ENCODE measurements around the gene SMC2. TPM values are rescaled to one million over a fixed set of nuclear protein-coding genes. Genes with fewer than 3 reads are reported as not detected.
A peak's percentile ranks its signal among the peaks of the same experiment; 100 is the strongest.

The SMC2 gene
- polyA plus RNA-seq, 3 donors from 2014 or later, result 1.2 to 23.8 (median 6.8) TPM

- no peak for DNase-seq
- Mint-ChIP-seq H3K36me3 (no peaks in the 10 kb centered on the region), H3K4me1 (peaks cover 5 to 22% of the 10 kb centered on the region in 2 donors), H3K4me3 (no peak overlapping the region), H3K9me3 (no peaks in the 10 kb centered on the region), H3K27me3 (ENCODE audit: low read depth in 3 of 3) (peaks cover 0 to 11% (median 6%) of the 10 kb centered on the region in 3 donors), H3K27ac (no peak overlapping the region)
Measured at GRCh38 chr9:104088416-104088815, 5.7 kb upstream of the SMC2 start.

- no peaks in the 10 kb centered on the region for H3K36me3 Mint-ChIP-seq
- H3K4me1 Mint-ChIP-seq, result peaks cover 24 to 44% of the 10 kb centered on the region in 2 donors
- H3K27me3 Mint-ChIP-seq (ENCODE audit: low read depth in 3 of 3), result peaks cover 0 to 19% (median 12%) of the 10 kb centered on the region in 3 donors
- no peaks in the 10 kb centered on the region for H3K9me3 Mint-ChIP-seq
- no peak overlapping the region for H3K27ac Mint-ChIP-seq
- H3K4me3 Mint-ChIP-seq, result no peak overlapping the region
- no peak for DNase-seq
Measured at GRCh38 chr9:104090578-104090977, 3.5 kb upstream of the SMC2 start.

DNA sequence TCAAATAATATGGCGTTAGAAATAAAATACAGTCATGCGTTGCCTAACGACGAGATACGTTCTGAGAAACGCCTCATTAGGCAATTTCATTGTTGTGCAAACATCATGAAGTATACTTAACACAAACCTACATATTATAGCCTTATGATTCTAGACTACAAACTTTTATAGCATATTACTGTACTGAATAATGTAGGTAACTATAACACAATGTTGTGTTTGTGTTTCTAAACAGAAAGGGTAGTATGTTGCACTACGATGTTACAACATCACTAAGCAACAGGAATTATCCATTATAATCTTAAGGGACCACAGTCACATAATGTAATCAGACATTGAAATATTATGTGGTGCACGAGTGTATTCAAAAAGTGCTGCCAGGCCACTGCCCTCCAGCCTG lies 3.0 kb upstream of the SMC2 start:
- Mint-ChIP-seq H3K27ac (no peak overlapping the region), H3K9me3 (no peaks in the 10 kb centered on the region), H3K4me3 (no peak overlapping the region), H3K36me3 (no peaks in the 10 kb centered on the region), H3K27me3 (ENCODE audit: low read depth in 3 of 3) (peaks cover 0 to 19% (median 12%) of the 10 kb centered on the region in 3 donors), H3K4me1 (peaks cover 25 to 49% of the 10 kb centered on the region in 2 donors)
- DNase-seq, result no peak

- no peaks in the 10 kb centered on the region for H3K36me3 Mint-ChIP-seq
- H3K4me3 Mint-ChIP-seq, result no peak overlapping the region
- H3K27me3 Mint-ChIP-seq (ENCODE audit: low read depth in 3 of 3), result peaks cover 0 to 19% (median 12%) of the 10 kb centered on the region in 3 donors
- no peak overlapping the region for H3K27ac Mint-ChIP-seq
- peaks cover 25 to 55% of the 10 kb centered on the region in 2 donors for H3K4me1 Mint-ChIP-seq
- no peaks in the 10 kb centered on the region for H3K9me3 Mint-ChIP-seq
- DNase-seq, result no peak
Measured at GRCh38 chr9:104091708-104092107, 2.4 kb upstream of the SMC2 start.

DNA sequence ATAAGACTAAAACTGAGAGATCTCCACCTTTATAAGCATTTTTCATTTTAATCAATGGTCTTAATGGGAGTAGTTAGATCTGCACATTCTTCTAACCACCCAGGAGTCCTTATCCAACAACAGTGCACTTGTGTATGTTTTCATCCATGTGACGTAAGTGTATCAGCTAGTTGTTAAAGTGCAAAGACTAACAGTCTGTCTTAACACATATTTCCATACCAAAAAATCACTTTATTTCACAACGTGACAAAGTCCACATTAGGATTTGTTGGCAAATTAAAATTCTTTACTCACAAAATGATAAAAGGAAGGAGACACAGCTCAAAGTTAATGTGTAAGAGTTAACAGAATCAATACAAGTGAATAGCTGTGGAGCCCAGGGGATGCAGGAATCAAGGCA lies 1.9 kb upstream of the SMC2 start:
- Mint-ChIP-seq H3K4me3 (peak overlapping the region in 4 of 5 donors; percentile 9 to 48 (median 30)), H3K27ac (peak overlapping the region in 1 of 6 donors; percentile 29)

DNA sequence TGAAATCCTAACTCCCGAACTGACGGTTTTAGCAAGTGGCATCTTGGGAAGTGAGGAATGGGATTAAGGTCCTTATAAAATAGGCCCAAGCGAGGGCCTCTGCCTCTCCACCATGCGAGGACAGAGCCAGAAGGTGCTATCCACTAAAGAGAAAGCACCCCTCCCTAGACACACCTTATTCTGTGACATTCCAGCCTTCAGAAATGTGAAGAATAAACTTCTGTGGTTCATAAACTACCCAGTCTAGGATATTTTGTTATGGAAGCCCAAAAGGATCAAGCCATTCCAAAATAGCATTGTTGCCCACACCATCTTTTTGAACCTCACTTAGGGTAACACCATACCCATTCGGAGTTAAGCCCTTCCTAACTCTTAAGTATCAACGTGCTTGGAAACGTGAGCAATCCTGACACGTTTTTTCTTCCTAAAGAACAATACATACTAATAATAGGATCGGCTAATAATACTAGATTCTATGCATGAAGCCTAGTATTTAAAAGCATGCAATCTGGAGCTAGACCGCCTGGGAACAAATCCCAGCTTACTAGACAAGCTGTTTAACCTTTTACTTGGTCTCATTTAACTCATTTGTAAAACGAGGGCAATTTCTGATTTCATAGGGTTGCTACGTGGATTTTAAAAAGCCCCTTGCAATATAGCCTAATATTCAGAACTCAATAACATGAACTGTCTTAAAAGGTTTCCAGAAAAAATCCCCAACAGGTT lies 1.1 kb upstream of the SMC2 start:
- peak overlapping the region; percentile 98 to 100 (median 99) for H3K27ac Mint-ChIP-seq
- peak overlapping the region; percentile 98 to 100 (median 99) for H3K4me3 Mint-ChIP-seq
- H3K9me3 Mint-ChIP-seq, result no peaks in the 10 kb centered on the region
- H3K27me3 Mint-ChIP-seq (ENCODE audit: low read depth in 3 of 3), result peaks cover 0 to 19% (median 10%) of the 10 kb centered on the region in 3 donors
- H3K4me1 Mint-ChIP-seq, result peaks cover 27 to 58% of the 10 kb centered on the region in 2 donors
- no peaks in the 10 kb centered on the region for H3K36me3 Mint-ChIP-seq
- DNase-seq, result peak in 1 of 3 donors; percentile 2

More for the DNA sequence above, 1.9 kb upstream of the SMC2 start:
- H3K27me3 Mint-ChIP-seq (ENCODE audit: low read depth in 3 of 3), result peaks cover 0 to 20% (median 12%) of the 10 kb centered on the region in 3 donors
- H3K9me3 Mint-ChIP-seq, result no peaks in the 10 kb centered on the region
- H3K36me3 Mint-ChIP-seq, result no peaks in the 10 kb centered on the region
- H3K4me1 Mint-ChIP-seq, result peaks cover 27 to 58% of the 10 kb centered on the region in 2 donors
- no peak for DNase-seq

DNA sequence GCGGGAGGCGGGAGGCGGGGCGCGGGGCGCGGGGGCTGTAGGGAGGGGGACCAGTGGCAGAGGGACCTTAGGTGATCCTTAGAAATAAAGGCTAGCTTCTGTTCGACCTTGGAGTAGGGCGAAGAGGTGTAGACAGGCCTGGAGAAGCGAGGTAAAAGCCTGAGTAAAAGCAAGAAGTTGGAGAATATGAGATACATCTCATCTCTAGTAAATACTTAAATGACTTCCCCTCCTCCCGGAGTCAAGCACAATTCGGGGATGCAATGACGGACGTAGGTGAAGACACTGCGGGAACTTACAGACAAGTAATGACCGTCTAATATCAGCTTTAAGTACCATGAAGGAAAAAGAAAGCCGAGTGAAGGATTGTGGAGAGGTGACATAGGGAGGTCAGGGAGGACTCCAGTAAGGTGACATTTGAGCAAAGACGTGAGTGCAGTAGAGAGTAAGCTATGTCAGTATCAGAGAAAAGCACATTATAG lies 466 bp downstream of the SMC2 start:
- no peaks in the 10 kb centered on the region for H3K36me3 Mint-ChIP-seq
- no peak for DNase-seq
- peak overlapping the region; percentile 98 to 100 (median 99) for H3K4me3 Mint-ChIP-seq
- H3K4me1 Mint-ChIP-seq, result peaks cover 27 to 58% of the 10 kb centered on the region in 2 donors
- no peaks in the 10 kb centered on the region for H3K9me3 Mint-ChIP-seq
- peak overlapping the region; percentile 98 to 100 (median 99) for H3K27ac Mint-ChIP-seq
- peaks cover 0 to 12% (median 6%) of the 10 kb centered on the region in 3 donors for H3K27me3 Mint-ChIP-seq (ENCODE audit: low read depth in 3 of 3)

DNA sequence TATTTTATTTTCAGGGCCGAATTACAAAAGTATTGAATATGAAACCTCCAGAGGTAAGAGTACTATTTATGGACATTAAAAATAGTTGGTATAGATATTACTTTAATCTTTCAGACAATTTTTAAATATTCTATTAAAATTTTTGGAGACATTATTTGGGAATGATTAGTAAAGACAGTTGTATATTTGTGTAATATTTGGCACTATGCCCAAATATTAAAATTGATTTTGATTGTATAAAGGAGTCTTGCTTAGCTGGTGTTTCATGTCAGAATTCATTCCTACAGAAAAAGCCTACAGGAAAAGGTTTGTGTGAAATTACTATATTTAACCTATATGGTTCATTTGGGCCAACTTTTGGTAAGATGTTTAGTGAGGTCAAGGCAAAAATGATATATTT lies 5.5 kb downstream of the SMC2 start:
- no peak for DNase-seq
- Mint-ChIP-seq H3K9me3 (no peaks in the 10 kb centered on the region), H3K27me3 (ENCODE audit: low read depth in 3 of 3) (peaks cover 0 to 2% (median under 1%) of the 10 kb centered on the region in 3 donors), H3K4me3 (no peak overlapping the region), H3K4me1 (peaks cover 12 to 24% of the 10 kb centered on the region in 2 donors), H3K36me3 (peaks cover 23 to 34% (median 32%) of the 10 kb centered on the region in 3 donors), H3K27ac (no peak overlapping the region)

- no peaks in the 10 kb centered on the region for H3K9me3 Mint-ChIP-seq
- peaks cover 39 to 56% (median 43%) of the 10 kb centered on the region in 3 donors for H3K36me3 Mint-ChIP-seq
- H3K4me3 Mint-ChIP-seq, result no peak overlapping the region
- no peak overlapping the region for H3K27ac Mint-ChIP-seq
- DNase-seq, result no peak
- H3K27me3 Mint-ChIP-seq (ENCODE audit: low read depth in 3 of 3), result no peaks in the 10 kb centered on the region
- H3K4me1 Mint-ChIP-seq, result no peaks in the 10 kb centered on the region
Measured at GRCh38 chr9:104104360-104104759, 10.3 kb downstream of the SMC2 start.

- Mint-ChIP-seq H3K4me3 (no peak overlapping the region), H3K4me1 (no peaks in the 10 kb centered on the region), H3K9me3 (no peaks in the 10 kb centered on the region), H3K36me3 (peaks cover 24 to 50% (median 37%) of the 10 kb centered on the region in 3 donors), H3K27ac (no peak overlapping the region), H3K27me3 (ENCODE audit: low read depth in 3 of 3) (no peaks in the 10 kb centered on the region)
- DNase-seq, result no peak
Measured at GRCh38 chr9:104107799-104108198, 13.7 kb downstream of the SMC2 start.

GRCh38 chr9:104108315-104108714 lies 14.2 kb downstream of the SMC2 start:
- Mint-ChIP-seq H3K27ac (no peak overlapping the region), H3K9me3 (no peaks in the 10 kb centered on the region), H3K4me1 (no peaks in the 10 kb centered on the region), H3K27me3 (ENCODE audit: low read depth in 3 of 3) (no peaks in the 10 kb centered on the region), H3K36me3 (peaks cover 19 to 49% (median 35%) of the 10 kb centered on the region in 3 donors), H3K4me3 (no peak overlapping the region)
- DNase-seq, result no peak

- H3K27me3 Mint-ChIP-seq (ENCODE audit: low read depth in 3 of 3), result no peaks in the 10 kb centered on the region
- H3K4me3 Mint-ChIP-seq, result no peak overlapping the region
- no peak overlapping the region for H3K27ac Mint-ChIP-seq
- H3K9me3 Mint-ChIP-seq, result no peaks in the 10 kb centered on the region
- H3K36me3 Mint-ChIP-seq, result peaks cover 3 to 39% (median 30%) of the 10 kb centered on the region in 3 donors
- no peak for DNase-seq
- H3K4me1 Mint-ChIP-seq, result no peaks in the 10 kb centered on the region
Measured at GRCh38 chr9:104110509-104110908, 16.4 kb downstream of the SMC2 start.

DNA sequence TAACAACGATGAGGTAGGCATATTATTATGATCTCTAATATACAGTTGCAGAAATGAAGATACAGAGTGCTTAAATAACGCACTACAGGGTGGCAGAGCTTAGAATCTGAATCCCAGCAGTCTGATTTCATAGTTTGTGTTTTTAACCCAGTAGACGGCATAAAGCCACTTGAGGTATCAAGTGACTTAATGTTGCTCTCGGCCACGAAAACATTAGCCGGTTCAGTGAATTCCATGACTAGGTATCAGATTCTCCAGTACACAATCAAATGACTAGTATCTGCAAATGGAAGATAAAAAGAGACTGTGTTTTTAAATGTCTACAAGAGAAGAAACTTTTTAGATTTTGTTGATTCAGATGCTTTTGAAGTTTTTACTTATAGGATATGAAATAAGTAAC lies 24.8 kb downstream of the SMC2 start:
- peaks cover 17 to 46% (median 26%) of the 10 kb centered on the region in 3 donors for H3K36me3 Mint-ChIP-seq

GRCh38 chr9:104121022-104121421 lies 26.9 kb downstream of the SMC2 start:
- DNase-seq, result no peak
- no peak overlapping the region for H3K4me3 Mint-ChIP-seq
- no peak overlapping the region for H3K27ac Mint-ChIP-seq
- H3K9me3 Mint-ChIP-seq, result no peaks in the 10 kb centered on the region
- peaks cover 18 to 54% (median 35%) of the 10 kb centered on the region in 3 donors for H3K36me3 Mint-ChIP-seq
- no peaks in the 10 kb centered on the region for H3K4me1 Mint-ChIP-seq
- no peaks in the 10 kb centered on the region for H3K27me3 Mint-ChIP-seq (ENCODE audit: low read depth in 3 of 3)

More for the DNA sequence above, 24.8 kb downstream of the SMC2 start:
- Mint-ChIP-seq H3K27ac (no peak overlapping the region), H3K4me3 (no peak overlapping the region), H3K4me1 (no peaks in the 10 kb centered on the region), H3K27me3 (ENCODE audit: low read depth in 3 of 3) (no peaks in the 10 kb centered on the region), H3K9me3 (no peaks in the 10 kb centered on the region)
- no peak for DNase-seq
